IPS-20b (cell line): ENCODE measurements around the gene C1QA.
A peak's percentile ranks its signal among the peaks of the same experiment; 100 is the strongest.

Experiments
- H3K27ac ChIP-seq: one replicate; pipeline ENCODE4 v1.5.1; 2013; ENCODE audit warnings: low read length
- H3K27me3 ChIP-seq: 2 replicates; pipeline ENCODE4 v1.6.1; 2013; ENCODE audit warnings: mild to moderate bottlenecking, low read length, inconsistent platforms; ENCODE audit not compliant: insufficient read depth
- H3K36me3 ChIP-seq: 2 replicates; pipeline ENCODE4 v1.6.1; 2013; ENCODE audit warnings: low read depth, mild to moderate bottlenecking, inconsistent platforms, low read length, moderate library complexity; ENCODE audit not compliant: insufficient read depth
- H3K4me1 ChIP-seq: 2 replicates; pipeline ENCODE4 v1.6.1; 2013; ENCODE audit warnings: mild to moderate bottlenecking, control low read depth, inconsistent platforms, low read length, moderate library complexity; ENCODE audit not compliant: insufficient read depth
- H3K4me3 ChIP-seq: 2 replicates; pipeline ENCODE4 v1.5.1; 2013; ENCODE audit warnings: mild to moderate bottlenecking, low read length, inconsistent platforms
- H3K9ac ChIP-seq: 2 replicates; pipeline ENCODE4 v1.6.1; 2013; ENCODE audit warnings: low read depth, mild to moderate bottlenecking, inconsistent platforms, low read length, moderate library complexity
- H3K9me3 ChIP-seq: 2 replicates; pipeline ENCODE4 v1.6.1; 2013; ENCODE audit warnings: mild to moderate bottlenecking, low read depth, low read length, inconsistent platforms; ENCODE audit not compliant: insufficient read depth

The C1QA gene

DNA sequence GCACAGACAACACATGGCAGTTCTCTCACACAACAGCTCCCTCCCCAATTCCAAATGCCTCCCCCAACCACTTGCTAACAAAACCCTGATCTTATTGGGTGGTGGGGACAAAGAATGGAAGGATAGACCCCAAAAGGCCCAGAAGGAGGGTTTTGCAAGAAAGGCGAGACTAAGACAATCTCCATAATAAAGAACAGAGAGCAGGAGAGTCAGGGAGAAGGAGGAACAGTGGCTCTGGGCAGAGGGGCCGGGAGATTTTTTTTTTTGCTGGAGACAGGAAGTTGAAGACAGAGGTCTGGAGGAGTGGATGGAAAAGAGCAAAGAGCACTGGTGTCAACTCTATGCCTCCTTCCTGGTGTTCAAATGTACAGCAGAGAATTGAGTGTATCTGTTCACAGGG is 6.5 kb upstream of the C1QA start:
- H3K4me3 ChIP-seq, result 0 out of 2 replicates have a peak overlapping the region, but pooled peaks have one; percentile 32
- H3K27me3 ChIP-seq, result peaks cover 8% of the 10 kb centered on the region
- peaks cover 28% of the 10 kb centered on the region for H3K4me1 ChIP-seq
- peak overlapping the region; percentile 30; the same call in 1 of the 2 replicates for H3K9ac ChIP-seq
- no peaks in the 10 kb centered on the region for H3K36me3 ChIP-seq
- H3K9me3 ChIP-seq, result no peaks in the 10 kb centered on the region; the same call in 1 of the 2 replicates
- no peak overlapping the region for H3K27ac ChIP-seq

DNA sequence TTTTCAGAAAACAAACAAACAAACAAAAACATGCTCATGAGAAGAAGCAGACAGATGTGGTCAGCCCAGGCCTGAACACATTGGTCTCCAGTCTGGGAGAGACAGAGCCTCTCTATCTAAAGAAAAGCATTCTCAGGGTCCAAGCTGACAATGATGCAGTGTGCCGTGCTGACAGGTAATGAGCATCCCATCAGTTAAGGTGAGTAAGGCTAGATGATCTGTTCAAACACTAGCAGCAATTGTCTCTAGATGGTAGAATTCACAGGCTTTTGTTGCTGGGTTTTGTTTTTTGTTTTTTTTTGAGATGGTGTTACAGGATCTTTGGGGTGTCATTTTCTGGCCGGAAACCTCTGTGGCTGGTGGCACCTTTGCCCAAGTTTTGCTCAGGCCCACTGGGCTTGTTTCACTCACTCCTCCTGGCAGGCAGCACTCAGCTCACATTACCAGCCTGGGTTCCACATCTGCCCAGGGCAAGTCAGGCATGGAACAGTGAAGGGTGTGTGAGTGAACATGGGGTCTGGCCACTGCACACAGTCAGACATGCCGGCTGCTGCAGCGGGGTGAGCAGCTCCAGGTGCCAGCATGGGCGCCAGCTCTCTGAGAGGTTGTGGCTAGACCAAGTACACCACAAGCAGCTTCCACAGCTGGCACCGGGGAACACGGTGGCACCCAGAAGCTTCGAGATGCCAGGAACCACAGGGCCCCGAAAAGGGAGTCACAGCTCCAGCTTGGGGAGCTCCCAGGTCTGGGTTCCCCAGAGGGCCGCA is 2.5 kb upstream of the C1QA start:
- no peak overlapping the region for H3K9ac ChIP-seq
- no peaks in the 10 kb centered on the region for H3K27me3 ChIP-seq
- no peak overlapping the region for H3K27ac ChIP-seq
- H3K36me3 ChIP-seq, result no peaks in the 10 kb centered on the region
- no peak overlapping the region for H3K4me3 ChIP-seq
- H3K4me1 ChIP-seq, result peaks cover 21% of the 10 kb centered on the region
- H3K9me3 ChIP-seq, result no peaks in the 10 kb centered on the region; the same call in 1 of the 2 replicates

DNA sequence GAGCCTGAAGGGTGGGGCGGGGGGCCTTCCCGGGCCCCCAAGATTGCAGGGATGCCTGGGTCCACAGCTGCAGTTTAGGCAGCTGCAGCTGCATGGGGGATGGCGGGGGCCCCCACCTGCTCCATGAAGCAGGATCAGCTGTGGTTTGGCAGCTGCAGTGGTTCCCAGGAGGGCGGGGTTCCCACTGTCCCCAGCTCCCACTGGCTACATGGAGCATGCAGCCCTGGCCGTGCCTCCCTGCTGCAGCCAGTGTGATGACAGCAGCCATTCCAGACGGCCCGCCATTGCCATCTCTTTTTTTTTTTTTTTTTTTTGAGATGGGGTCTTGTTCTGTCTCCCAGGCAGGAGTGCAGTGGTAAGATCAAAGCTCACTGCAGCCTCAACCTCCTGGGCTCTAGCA is 992 bp upstream of the C1QA start:
- H3K36me3 ChIP-seq, result no peaks in the 10 kb centered on the region
- no peak overlapping the region for H3K9ac ChIP-seq
- H3K27ac ChIP-seq, result no peak overlapping the region
- no peak overlapping the region for H3K4me3 ChIP-seq
- H3K27me3 ChIP-seq, result no peaks in the 10 kb centered on the region
- peaks cover 6% of the 10 kb centered on the region for H3K4me1 ChIP-seq
- H3K9me3 ChIP-seq, result no peaks in the 10 kb centered on the region; the same call in 1 of the 2 replicates

DNA sequence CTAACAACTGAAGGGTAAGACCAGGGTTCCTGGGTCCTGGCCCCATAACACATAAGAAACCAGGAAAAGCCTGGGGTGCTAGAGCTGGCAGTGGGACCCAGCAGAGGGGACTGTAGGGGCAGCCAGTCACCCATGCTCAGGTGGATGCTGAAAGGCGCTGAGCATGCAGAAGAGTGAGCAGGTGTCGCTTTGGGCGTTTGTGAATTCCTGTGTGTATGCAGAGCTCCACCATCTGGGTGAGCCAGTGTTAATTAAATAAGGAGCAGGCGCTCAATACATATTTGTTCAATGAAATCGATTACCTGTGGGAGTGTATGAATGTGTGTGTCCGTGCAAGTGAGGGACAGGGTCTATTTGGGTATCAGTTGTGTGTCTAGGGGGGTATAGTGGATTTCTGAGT is 499 bp downstream of the C1QA start:
- peaks cover under 1% of the 10 kb centered on the region; the same call in 1 of the 2 replicates for H3K4me1 ChIP-seq
- no peaks in the 10 kb centered on the region for H3K27me3 ChIP-seq
- no peak overlapping the region for H3K9ac ChIP-seq
- H3K9me3 ChIP-seq, result no peaks in the 10 kb centered on the region; the same call in 1 of the 2 replicates
- no peak overlapping the region for H3K27ac ChIP-seq
- H3K4me3 ChIP-seq, result no peak overlapping the region
- no peaks in the 10 kb centered on the region for H3K36me3 ChIP-seq

DNA sequence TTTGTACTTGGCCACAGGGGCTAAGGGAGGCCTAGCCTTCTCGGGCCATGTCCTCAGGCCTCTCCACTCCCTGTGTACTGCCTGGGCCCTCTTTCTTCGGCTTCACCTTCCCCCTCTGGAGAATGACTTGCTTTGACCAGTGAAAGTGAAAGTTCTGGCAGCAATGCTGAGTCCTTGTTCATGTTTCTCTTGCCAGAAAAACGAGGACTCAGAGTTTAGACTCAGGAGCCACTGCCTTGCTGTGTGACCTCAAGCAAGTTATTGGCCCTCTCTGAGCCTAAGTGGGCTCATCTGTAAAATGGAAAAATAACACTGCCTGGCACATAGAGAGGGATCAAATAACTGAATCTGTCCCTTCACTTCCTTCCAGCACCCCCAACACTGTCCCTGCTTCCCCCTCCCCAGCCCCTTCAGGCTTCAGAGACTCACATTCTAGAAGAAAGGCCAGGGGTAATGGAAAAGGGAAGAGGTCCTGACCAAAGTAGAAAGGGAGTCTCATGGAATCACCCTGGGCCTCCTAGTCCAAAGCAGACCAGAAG is 1.5 kb downstream of the C1QA start:
- H3K27ac ChIP-seq, result no peak overlapping the region
- no peak overlapping the region for H3K9ac ChIP-seq
- no peaks in the 10 kb centered on the region; the same call in 1 of the 2 replicates for H3K9me3 ChIP-seq
- no peaks in the 10 kb centered on the region for H3K36me3 ChIP-seq
- no peaks in the 10 kb centered on the region for H3K4me1 ChIP-seq
- no peak overlapping the region for H3K4me3 ChIP-seq
- no peaks in the 10 kb centered on the region for H3K27me3 ChIP-seq

DNA sequence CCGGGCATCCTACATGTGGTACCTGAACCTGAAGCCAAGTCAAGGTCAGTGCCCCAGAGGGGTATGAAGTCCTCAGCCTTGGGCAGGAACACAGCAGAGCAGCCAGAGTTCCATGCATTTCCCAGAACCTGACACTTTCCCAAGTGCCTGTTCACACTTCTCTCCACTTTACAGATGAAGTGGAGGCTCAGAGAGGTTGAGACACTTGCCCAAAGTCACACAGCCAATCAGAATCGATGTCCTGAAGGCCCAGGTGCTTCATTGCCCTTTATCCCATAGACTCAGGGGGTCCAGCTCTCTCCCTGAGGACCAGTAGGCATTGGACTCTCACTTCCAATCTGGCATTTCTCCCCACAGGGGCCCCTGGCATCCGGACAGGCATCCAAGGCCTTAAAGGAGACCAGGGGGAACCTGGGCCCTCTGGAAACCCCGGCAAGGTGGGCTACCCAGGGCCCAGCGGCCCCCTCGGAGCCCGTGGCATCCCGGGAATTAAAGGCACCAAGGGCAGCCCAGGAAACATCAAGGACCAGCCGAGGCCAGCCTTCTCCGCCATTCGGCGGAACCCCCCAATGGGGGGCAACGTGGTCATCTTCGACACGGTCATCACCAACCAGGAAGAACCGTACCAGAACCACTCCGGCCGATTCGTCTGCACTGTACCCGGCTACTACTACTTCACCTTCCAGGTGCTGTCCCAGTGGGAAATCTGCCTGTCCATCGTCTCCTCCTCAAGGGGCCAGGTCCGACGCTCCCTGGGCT is 2.2 kb downstream of the C1QA start:
- no peaks in the 10 kb centered on the region; the same call in 1 of the 2 replicates for H3K9me3 ChIP-seq
- no peaks in the 10 kb centered on the region for H3K27me3 ChIP-seq
- H3K4me3 ChIP-seq, result no peak overlapping the region
- H3K4me1 ChIP-seq, result no peaks in the 10 kb centered on the region
- no peak overlapping the region for H3K27ac ChIP-seq
- H3K36me3 ChIP-seq, result no peaks in the 10 kb centered on the region
- H3K9ac ChIP-seq, result no peak overlapping the region

DNA sequence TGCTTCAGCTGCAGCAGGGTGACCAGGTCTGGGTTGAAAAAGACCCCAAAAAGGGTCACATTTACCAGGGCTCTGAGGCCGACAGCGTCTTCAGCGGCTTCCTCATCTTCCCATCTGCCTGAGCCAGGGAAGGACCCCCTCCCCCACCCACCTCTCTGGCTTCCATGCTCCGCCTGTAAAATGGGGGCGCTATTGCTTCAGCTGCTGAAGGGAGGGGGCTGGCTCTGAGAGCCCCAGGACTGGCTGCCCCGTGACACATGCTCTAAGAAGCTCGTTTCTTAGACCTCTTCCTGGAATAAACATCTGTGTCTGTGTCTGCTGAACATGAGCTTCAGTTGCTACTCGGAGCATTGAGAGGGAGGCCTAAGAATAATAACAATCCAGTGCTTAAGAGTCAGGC is 2.9 kb downstream of the C1QA start:
- H3K36me3 ChIP-seq, result no peaks in the 10 kb centered on the region
- H3K4me1 ChIP-seq, result no peaks in the 10 kb centered on the region
- no peaks in the 10 kb centered on the region for H3K27me3 ChIP-seq
- H3K4me3 ChIP-seq, result no peak overlapping the region
- no peak overlapping the region for H3K9ac ChIP-seq
- no peaks in the 10 kb centered on the region; the same call in 1 of the 2 replicates for H3K9me3 ChIP-seq
- no peak overlapping the region for H3K27ac ChIP-seq

DNA sequence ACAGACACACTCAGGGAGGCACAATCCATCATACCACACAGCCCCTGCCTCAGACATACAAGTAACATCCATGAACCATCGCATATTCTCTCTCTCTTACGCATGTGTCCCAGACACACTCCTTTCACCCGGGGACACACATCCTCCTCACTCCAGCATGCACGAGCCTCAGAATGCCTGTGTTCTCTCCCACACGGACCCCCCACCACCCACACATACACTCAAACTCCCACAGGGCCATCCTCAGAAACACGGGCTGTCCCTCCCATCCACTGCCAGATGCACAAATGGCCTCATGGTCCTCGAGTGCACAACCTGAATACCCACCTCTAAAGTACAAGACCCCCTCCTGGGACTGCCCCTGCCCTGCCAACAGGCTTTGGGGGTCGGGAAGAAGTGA is 4.8 kb downstream of the C1QA start:
- Histone ChIP-seq H3K9ac (no peak overlapping the region), H3K27me3 (no peaks in the 10 kb centered on the region), H3K4me1 (no peaks in the 10 kb centered on the region), H3K4me3 (no peak overlapping the region), H3K27ac (no peak overlapping the region), H3K9me3 (no peaks in the 10 kb centered on the region), H3K36me3 (no peaks in the 10 kb centered on the region)

DNA sequence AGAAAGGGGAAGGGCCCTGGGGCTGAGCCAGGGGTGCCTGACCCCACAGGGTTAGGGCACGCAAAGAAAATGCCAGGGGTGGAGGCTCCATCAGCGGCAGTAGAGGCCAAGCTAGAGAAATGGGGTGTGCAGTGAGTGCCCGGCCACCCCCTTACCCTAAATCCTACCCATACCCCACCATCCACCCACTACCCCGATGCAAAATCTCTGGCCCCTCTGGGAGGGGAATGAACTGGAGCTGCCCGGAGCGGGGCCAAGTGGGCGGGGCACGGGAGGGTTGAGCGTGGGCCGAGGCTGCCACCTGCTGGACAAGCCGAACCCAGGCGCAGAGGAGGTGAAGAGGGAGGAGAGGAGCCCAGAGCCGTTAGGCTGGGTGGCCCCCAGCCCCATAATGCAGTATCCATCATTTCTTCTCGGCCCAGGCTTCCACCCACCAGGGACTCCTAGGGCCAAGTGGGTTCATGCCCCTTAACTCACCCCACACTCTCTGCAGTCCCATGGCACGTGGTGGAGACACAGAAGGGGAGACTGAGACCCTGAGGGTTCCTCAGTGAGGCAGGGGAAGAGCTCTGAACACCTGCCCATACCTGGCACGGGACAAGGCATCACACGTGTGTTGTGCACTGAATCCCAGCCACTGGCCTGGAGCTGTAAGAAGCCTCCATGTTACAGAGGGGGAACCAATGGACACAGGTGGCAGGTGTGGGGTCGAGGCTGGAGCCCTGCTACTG is 5.6 kb downstream of the C1QA start:
- no peaks in the 10 kb centered on the region for H3K4me1 ChIP-seq
- no peak overlapping the region for H3K27ac ChIP-seq
- no peaks in the 10 kb centered on the region for H3K27me3 ChIP-seq
- no peaks in the 10 kb centered on the region for H3K9me3 ChIP-seq
- H3K9ac ChIP-seq, result no peak overlapping the region
- H3K4me3 ChIP-seq, result no peak overlapping the region
- H3K36me3 ChIP-seq, result no peaks in the 10 kb centered on the region

DNA sequence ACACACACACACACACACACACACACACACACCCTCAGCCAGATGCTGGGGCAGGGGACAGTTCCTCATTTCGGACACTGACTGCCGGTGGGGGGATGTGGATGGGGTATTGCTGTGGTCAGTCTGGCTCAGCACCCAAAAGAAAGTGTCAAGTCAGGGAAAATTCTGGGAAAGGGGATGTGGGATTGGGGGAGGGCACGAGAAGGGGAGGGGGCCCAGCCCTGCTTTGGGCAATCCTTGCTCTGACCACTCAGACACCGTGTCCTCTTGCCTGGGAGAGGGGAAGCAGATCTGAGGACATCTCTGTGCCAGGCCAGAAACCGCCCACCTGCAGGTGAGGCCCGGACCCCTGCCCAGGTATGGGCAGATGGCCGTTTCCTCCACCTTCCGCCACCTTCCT is 7.0 kb downstream of the C1QA start, which contains the start of gene C1QC:
TSS of gene C1QC (plus strand) at position 253 of the 400 bp plus-strand sequence. CDS start 391 bp downstream, outside the sequence.
- Histone ChIP-seq H3K9ac (no peak within 1 kb of the TSS), H3K4me1 (no peaks in the 10 kb centered on the region), H3K9me3 (no peaks in the 10 kb centered on the region), H3K4me3 (no peak within 1 kb of the TSS), H3K27ac (no peak within 1 kb of the TSS), H3K27me3 (no peaks in the 10 kb centered on the region; the same call in 1 of the 2 replicates), H3K36me3 (no peaks in the 10 kb centered on the region)

DNA sequence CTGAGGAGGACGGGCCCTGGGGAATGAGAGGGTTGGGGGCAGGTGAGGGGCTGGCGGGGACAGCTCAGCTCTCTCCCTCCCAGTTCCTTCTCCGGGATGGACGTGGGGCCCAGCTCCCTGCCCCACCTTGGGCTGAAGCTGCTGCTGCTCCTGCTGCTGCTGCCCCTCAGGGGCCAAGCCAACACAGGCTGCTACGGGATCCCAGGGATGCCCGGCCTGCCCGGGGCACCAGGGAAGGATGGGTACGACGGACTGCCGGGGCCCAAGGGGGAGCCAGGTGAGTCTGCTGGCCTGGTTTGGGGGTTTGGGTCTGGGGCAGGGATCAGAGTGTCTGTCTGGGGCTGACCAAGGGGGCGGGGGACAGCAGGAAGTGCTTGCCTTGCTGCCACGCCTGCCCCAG is 7.5 kb downstream of the C1QA start:
- no peaks in the 10 kb centered on the region for H3K4me1 ChIP-seq
- no peak overlapping the region for H3K9ac ChIP-seq
- no peaks in the 10 kb centered on the region for H3K9me3 ChIP-seq
- H3K4me3 ChIP-seq, result no peak overlapping the region
- no peak overlapping the region for H3K27ac ChIP-seq
- no peaks in the 10 kb centered on the region for H3K36me3 ChIP-seq
- H3K27me3 ChIP-seq, result no peaks in the 10 kb centered on the region; the same call in 1 of the 2 replicates
